Liver (tissue), 9 donors: ENCODE measurements around the gene OSBPL10. TPM values are rescaled to one million over a fixed set of nuclear protein-coding genes. Genes with fewer than 3 reads are reported as not detected.

Experiments used
- DNase-seq: peaks from one replicate; pipeline ENCODE4 v3.0.0-alpha.2; 2017; ENCODE audit warnings: low spot score
- H3K27ac ChIP-seq, 2 donors: one replicate each; pipeline ENCODE4 v1.7.0; 2013; ENCODE audit warnings: inconsistent platforms in 2 of 2, low read length in 2 of 2, control low read depth in 1 of 2, low read depth in 1 of 2, mild to moderate bottlenecking in 1 of 2
- H3K27me3 ChIP-seq, 4 donors: one replicate each; pipeline versions ENCODE4 v1.6.1 to v1.7.0; 2013; ENCODE audit warnings: low read length in 3 of 4, inconsistent platforms in 1 of 4, mild to moderate bottlenecking in 1 of 4, moderate library complexity in 1 of 4; ENCODE audit not compliant: control insufficient read depth in 4 of 4, insufficient read depth in 4 of 4
- H3K36me3 ChIP-seq, 4 donors: one replicate each; pipeline versions ENCODE4 v1.6.1 to v1.7.0; 2013; ENCODE audit warnings: low read length in 3 of 4, mild to moderate bottlenecking in 3 of 4, low read depth in 1 of 4, moderate library complexity in 1 of 4; ENCODE audit not compliant: control insufficient read depth in 4 of 4, insufficient read depth in 3 of 4
- H3K4me1 ChIP-seq, 4 donors: one replicate each; pipeline versions ENCODE4 v1.6.1 to v1.7.0; 2013; ENCODE audit warnings: low read length in 3 of 4, mild to moderate bottlenecking in 3 of 4, moderate library complexity in 1 of 4; ENCODE audit not compliant: control insufficient read depth in 4 of 4, insufficient read depth in 4 of 4
- H3K4me3 ChIP-seq, 3 donors: one replicate each; pipeline versions ENCODE4 v1.6.1 to v1.7.0; 2013; ENCODE audit warnings: low read length in 3 of 3, control low read depth in 1 of 3, low read depth in 1 of 3, mild to moderate bottlenecking in 1 of 3
- H3K9ac ChIP-seq, 2 donors: one replicate each; pipeline ENCODE4 v1.7.0; 2013; ENCODE audit warnings: low read length in 2 of 2, mild to moderate bottlenecking in 2 of 2, moderate library complexity in 2 of 2, control low read depth in 1 of 2, low read depth in 1 of 2
- H3K9me3 ChIP-seq, 4 donors: one replicate each; pipeline versions ENCODE4 v1.6.1 to v1.7.0; 2013; ENCODE audit warnings: low read length in 3 of 4; ENCODE audit not compliant: control insufficient read depth in 4 of 4
- CTCF ChIP-seq: fragments of 150-350 bp; IDR thresholded peaks from 2 replicates; pipeline ENCODE4 v1.5.1; 2017; ENCODE audit warnings: improper control_type of control experiment, low read depth, low read length; ENCODE audit not compliant: missing input control
- EGR1 ChIP-seq, 2 donors: IDR thresholded peaks; 2 replicates each; pipeline ENCODE4 v1.6.1; 2016 to 2018; ENCODE audit warnings: antibody characterized with exemption in 2 of 2, low read depth in 2 of 2
- FOXA1 ChIP-seq: IDR thresholded peaks from 2 replicates; pipeline ENCODE4 v1.6.1; 2016; ENCODE audit warnings: antibody characterized with exemption
- FOXA2 ChIP-seq: IDR thresholded peaks from 2 replicates; pipeline ENCODE4 v1.6.1; 2016; ENCODE audit warnings: antibody characterized with exemption
- GABPA ChIP-seq, 2 donors: IDR thresholded peaks in 1 of 2; conservative IDR thresholded peaks in 1 of 2; 2 replicates each; pipeline ENCODE4 v1.6.1; 2016; ENCODE audit warnings: antibody characterized with exemption in 2 of 2, mild to moderate bottlenecking in 1 of 2, moderate library complexity in 1 of 2
- HNF4A ChIP-seq, 2 donors: conservative IDR thresholded peaks; 2 replicates each; pipeline ENCODE4 v1.6.1; 2016; ENCODE audit warnings: antibody characterized with exemption in 2 of 2, mild to moderate bottlenecking in 2 of 2
- HNF4G ChIP-seq: IDR thresholded peaks from 2 replicates; pipeline ENCODE4 v1.6.1; 2016; ENCODE audit warnings: antibody characterized with exemption
- JUND ChIP-seq, 2 donors: IDR thresholded peaks; 2 replicates each; pipeline ENCODE4 v1.6.1; 2016; ENCODE audit warnings: antibody characterized with exemption in 2 of 2
- NR2F2 ChIP-seq: IDR thresholded peaks from 2 replicates; pipeline ENCODE4 v1.6.1; 2016; ENCODE audit warnings: antibody characterized with exemption
- RAD21 ChIP-seq, 2 donors: IDR thresholded peaks; 2 replicates each; pipeline ENCODE4 v1.6.1; 2016; ENCODE audit warnings: antibody characterized with exemption in 2 of 2, mild to moderate bottlenecking in 2 of 2
- SP1 ChIP-seq: IDR thresholded peaks from 2 replicates; pipeline ENCODE4 v1.6.1; 2018; ENCODE audit warnings: antibody characterized with exemption, mild to moderate bottlenecking
- TAF1 ChIP-seq: conservative IDR thresholded peaks from 2 replicates; pipeline ENCODE4 v1.6.1; 2016; ENCODE audit warnings: antibody characterized with exemption, mild to moderate bottlenecking
- YY1 ChIP-seq: IDR thresholded peaks from 2 replicates; pipeline ENCODE4 v1.6.1; 2016; ENCODE audit warnings: antibody characterized with exemption, mild to moderate bottlenecking
- ZBTB33 ChIP-seq: IDR thresholded peaks from 2 replicates; pipeline ENCODE4 v1.6.1; 2016; ENCODE audit warnings: antibody characterized with exemption
- whole genome bisulfite sequencing: extraction: QIAGEN DNeasy Blood & Tissue Kit; methylation state at CpG from one replicate; pipeline ENCODE4 v1.1.7; 2013; 5-methylcytosine and 5-hydroxymethylcytosine counted together
- polyA plus RNA-seq, 2 donors: library from polyadenylated mRNA; stranded (reverse) in 1 of 2; unstranded in 1 of 2; fragments of 200-250 nt in 1 of 2; fragments of >200 nt in 1 of 2; fragmentation: Nextera tagmentation in 1 of 2; extraction: Ambion mirVana in 1 of 2; gene quantifications; one replicate each; pipeline versions ENCODE4 v1.2.1 to v1.2.3, GENCODE V29; 2013 to 2015
- total RNA-seq, 2 donors: library from RNA; depleted of rRNA; stranded (reverse); fragments of >200 nt; gene quantifications; one replicate each; pipeline ENCODE4 v1.2.3, GENCODE V29; 2014
- TF ChIP-seq, protein P1 (sequence below): IDR thresholded peaks from 2 replicates; pipeline ENCODE4 v1.6.1; 2016; ENCODE audit warnings: antibody characterized with exemption, mild to moderate bottlenecking
- TF ChIP-seq, protein P2 (sequence below): IDR thresholded peaks from 2 replicates; pipeline ENCODE4 v1.6.1; 2016; ENCODE audit warnings: antibody characterized with exemption
- TF ChIP-seq, protein P3 (sequence below): IDR thresholded peaks from 2 replicates; pipeline ENCODE4 v1.6.1; 2016; ENCODE audit warnings: antibody characterized with exemption
- donor health status: healthy.
- donor health status: healthy.
- donor health status: healthy.
- donor health status: healthy.
- donor health status: healthy.

OSBPL10 gene
- total and polyA plus RNA-seq, 4 donors: 0.75 to 4.0 (median 1.7) TPM

DNA sequence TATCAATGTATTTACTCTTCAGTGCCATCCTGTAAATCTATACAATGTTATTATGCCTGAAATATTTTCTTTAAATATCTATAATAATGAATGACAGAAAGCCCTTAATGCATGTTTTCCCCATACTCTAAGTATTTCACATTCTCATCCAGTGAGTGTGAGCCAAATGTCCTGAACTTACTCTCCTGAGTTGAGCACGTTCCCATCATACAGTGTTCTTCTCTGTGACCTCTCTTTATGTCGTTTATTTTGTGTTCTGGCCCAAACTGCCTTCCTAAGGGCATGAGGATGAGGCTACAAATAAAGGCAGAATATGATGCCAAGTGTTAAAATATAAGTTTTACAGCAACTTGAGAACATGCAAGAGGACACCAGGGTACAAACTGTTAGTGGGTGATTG, 3.3 kb downstream of the OSBPL10 start:
- TF ChIP-seq FOXA1 (no peak), HNF4A (conservative IDR thresholded peaks at IDR 0.05) (no peak), HNF4G (no peak), EGR1 (IDR thresholded peaks at IDR 0.05; ENCODE audit: low read depth in 2 of 2) (no peak), CTCF (no peak), SP1 (no peak), NR2F2 (no peak)
- TF ChIP-seq, protein P1, sequence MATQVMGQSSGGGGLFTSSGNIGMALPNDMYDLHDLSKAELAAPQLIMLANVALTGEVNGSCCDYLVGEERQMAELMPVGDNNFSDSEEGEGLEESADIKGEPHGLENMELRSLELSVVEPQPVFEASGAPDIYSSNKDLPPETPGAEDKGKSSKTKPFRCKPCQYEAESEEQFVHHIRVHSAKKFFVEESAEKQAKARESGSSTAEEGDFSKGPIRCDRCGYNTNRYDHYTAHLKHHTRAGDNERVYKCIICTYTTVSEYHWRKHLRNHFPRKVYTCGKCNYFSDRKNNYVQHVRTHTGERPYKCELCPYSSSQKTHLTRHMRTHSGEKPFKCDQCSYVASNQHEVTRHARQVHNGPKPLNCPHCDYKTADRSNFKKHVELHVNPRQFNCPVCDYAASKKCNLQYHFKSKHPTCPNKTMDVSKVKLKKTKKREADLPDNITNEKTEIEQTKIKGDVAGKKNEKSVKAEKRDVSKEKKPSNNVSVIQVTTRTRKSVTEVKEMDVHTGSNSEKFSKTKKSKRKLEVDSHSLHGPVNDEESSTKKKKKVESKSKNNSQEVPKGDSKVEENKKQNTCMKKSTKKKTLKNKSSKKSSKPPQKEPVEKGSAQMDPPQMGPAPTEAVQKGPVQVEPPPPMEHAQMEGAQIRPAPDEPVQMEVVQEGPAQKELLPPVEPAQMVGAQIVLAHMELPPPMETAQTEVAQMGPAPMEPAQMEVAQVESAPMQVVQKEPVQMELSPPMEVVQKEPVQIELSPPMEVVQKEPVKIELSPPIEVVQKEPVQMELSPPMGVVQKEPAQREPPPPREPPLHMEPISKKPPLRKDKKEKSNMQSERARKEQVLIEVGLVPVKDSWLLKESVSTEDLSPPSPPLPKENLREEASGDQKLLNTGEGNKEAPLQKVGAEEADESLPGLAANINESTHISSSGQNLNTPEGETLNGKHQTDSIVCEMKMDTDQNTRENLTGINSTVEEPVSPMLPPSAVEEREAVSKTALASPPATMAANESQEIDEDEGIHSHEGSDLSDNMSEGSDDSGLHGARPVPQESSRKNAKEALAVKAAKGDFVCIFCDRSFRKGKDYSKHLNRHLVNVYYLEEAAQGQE: no peak
- TF ChIP-seq, protein P2, sequence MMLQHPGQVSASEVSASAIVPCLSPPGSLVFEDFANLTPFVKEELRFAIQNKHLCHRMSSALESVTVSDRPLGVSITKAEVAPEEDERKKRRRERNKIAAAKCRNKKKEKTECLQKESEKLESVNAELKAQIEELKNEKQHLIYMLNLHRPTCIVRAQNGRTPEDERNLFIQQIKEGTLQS: no peak
- TF ChIP-seq, protein P3, sequence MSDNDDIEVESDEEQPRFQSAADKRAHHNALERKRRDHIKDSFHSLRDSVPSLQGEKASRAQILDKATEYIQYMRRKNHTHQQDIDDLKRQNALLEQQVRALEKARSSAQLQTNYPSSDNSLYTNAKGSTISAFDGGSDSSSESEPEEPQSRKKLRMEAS: no peak
- 56% methylated on average over 2 of the region's 2 CpGs for WGBS
- no peak overlapping the region for H3K27ac ChIP-seq
- no peaks in the 10 kb centered on the region for H3K9me3 ChIP-seq
- no peaks in the 10 kb centered on the region for H3K36me3 ChIP-seq
- H3K9ac ChIP-seq: no peak overlapping the region
- no peak for DNase-seq
- H3K4me3 ChIP-seq: no peak overlapping the region
- H3K27me3 ChIP-seq: peaks cover 0 to 11% (median 3%) of the 10 kb centered on the region in 4 donors
- H3K4me1 ChIP-seq: peaks cover 0 to 17% (median 11%) of the 10 kb centered on the region in 4 donors

DNA sequence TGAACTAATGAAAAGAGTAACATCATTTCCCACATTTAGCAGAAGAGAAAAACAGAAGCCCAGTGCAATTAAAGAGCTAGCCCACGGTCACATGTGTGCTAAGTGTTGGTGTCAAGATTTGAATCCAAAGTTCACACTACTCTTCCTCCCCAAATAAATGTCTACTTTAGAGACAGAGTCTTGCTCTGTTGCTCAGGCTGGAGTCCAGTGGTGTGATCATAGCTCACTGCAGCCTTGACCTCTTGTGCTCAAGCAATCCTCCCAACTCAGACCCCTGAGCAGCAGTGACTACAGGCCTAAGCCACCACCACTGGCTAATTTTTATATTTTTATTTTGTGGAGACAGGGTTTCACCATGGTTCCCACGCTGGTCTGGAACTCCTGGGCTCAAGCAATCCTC, 4.8 kb downstream of the OSBPL10 start:
- H3K9me3 ChIP-seq: no peaks in the 10 kb centered on the region
- TF ChIP-seq YY1: no peak
- H3K27me3 ChIP-seq: peaks cover 0 to 10% (median 3%) of the 10 kb centered on the region in 4 donors
- H3K4me1 ChIP-seq: peaks cover 0 to 12% (median 9%) of the 10 kb centered on the region in 4 donors
- no peak for DNase-seq
- no peak overlapping the region for H3K9ac ChIP-seq
- H3K27ac ChIP-seq: no peak overlapping the region
- no peak overlapping the region for H3K4me3 ChIP-seq
- 89% methylated on average over 2 of the region's 2 CpGs for WGBS
- H3K36me3 ChIP-seq: no peaks in the 10 kb centered on the region

- no peaks in the 10 kb centered on the region for H3K36me3 ChIP-seq
- no peak for TF ChIP-seq ZBTB33
- TF ChIP-seq, protein P1: no peak
- no peak for TF ChIP-seq JUND (IDR thresholded peaks at IDR 0.05)
- TF ChIP-seq EGR1 (IDR thresholded peaks at IDR 0.05; ENCODE audit: low read depth in 2 of 2): no peak
- TF ChIP-seq HNF4G: no peak
- TF ChIP-seq RAD21 (IDR thresholded peaks at IDR 0.05): no peak
- no peak for TF ChIP-seq GABPA (IDR thresholded peaks at IDR 0.05 in 1 of 2, conservative IDR thresholded peaks at IDR 0.05 in 1 of 2)
- TF ChIP-seq FOXA2: no peak
- TF ChIP-seq HNF4A (conservative IDR thresholded peaks at IDR 0.05): no peak
- no peak for TF ChIP-seq NR2F2
- no peak for TF ChIP-seq TAF1
Measured at GRCh38 chr3:31974964-31975363, 6.1 kb downstream of the OSBPL10 start.

More at GRCh38 chr3:31974964-31975363, 6.1 kb downstream of the OSBPL10 start:
- Histone ChIP-seq H3K4me3 (no peak overlapping the region), H3K27me3 (peaks cover 0 to 8% (median 3%) of the 10 kb centered on the region in 4 donors), H3K4me1 (no peaks in the 10 kb centered on the region), H3K9me3 (no peaks in the 10 kb centered on the region), H3K9ac (no peak overlapping the region), H3K27ac (no peak overlapping the region)
- no peak for DNase-seq
- 73% methylated on average over 5 of the region's 5 CpGs for WGBS
